ENCODE data around the gene ESRRB.
A peak's percentile ranks its signal among the peaks of the same experiment; 100 is the strongest.

Gene ESRRB

GRCh38 chr14:76352639-76353281 lies 23.2 kb upstream of the ESRRB start:
- peak; percentile 10 for DNase-seq

- no peak for DNase-seq
Measured at GRCh38 chr14:76354310-76354709, 21.6 kb upstream of the ESRRB start.

- DNase-seq, result no peak
Measured at GRCh38 chr14:76355771-76356170, 20.2 kb upstream of the ESRRB start.

GRCh38 chr14:76371066-76371465 lies 4.9 kb upstream of the ESRRB start:
- no peak for DNase-seq

- no peak for DNase-seq
Measured at GRCh38 chr14:76373456-76373855, 2.5 kb upstream of the ESRRB start.

- DNase-seq, result no peak
Measured at GRCh38 chr14:76375484-76375883, 453 bp upstream of the ESRRB start.

- no peak for DNase-seq
Measured at GRCh38 chr14:76376409-76376877, 506 bp downstream of the ESRRB start.

- DNase-seq, result no peak
Measured at GRCh38 chr14:76376878-76377734, 1.2 kb downstream of the ESRRB start.

GRCh38 chr14:76377735-76378074 lies 1.8 kb downstream of the ESRRB start:
- no peak for DNase-seq

GRCh38 chr14:76380991-76381390 lies 5.1 kb downstream of the ESRRB start:
- DNase-seq, result no peak

GRCh38 chr14:76381817-76382494 lies 6.0 kb downstream of the ESRRB start:
- no peak for DNase-seq

- DNase-seq, result no peak
Measured at GRCh38 chr14:76382495-76382832, 6.5 kb downstream of the ESRRB start.

- DNase-seq, result no peak
Measured at GRCh38 chr14:76385435-76385834, 9.5 kb downstream of the ESRRB start.

GRCh38 chr14:76386944-76387782 lies 11.2 kb downstream of the ESRRB start:
- DNase-seq, result peak; percentile 56

GRCh38 chr14:76389841-76390240 lies 13.9 kb downstream of the ESRRB start:
- no peak for DNase-seq

GRCh38 chr14:76390621-76391020 lies 14.7 kb downstream of the ESRRB start:
- no peak for DNase-seq

GRCh38 chr14:76391981-76392690 lies 16.2 kb downstream of the ESRRB start:
- DNase-seq, result no peak

GRCh38 chr14:76394569-76394968 lies 18.6 kb downstream of the ESRRB start:
- no peak for DNase-seq

- DNase-seq, result no peak
Measured at GRCh38 chr14:76395161-76395560, 19.2 kb downstream of the ESRRB start.

- DNase-seq, result no peak
Measured at GRCh38 chr14:76396714-76397187, 20.8 kb downstream of the ESRRB start.

- DNase-seq, result no peak
Measured at GRCh38 chr14:76405627-76406026, 29.7 kb downstream of the ESRRB start.

GRCh38 chr14:76407449-76408150 lies 31.7 kb downstream of the ESRRB start:
- no peak for DNase-seq

Data from NCI-H1436 (cell line).